EH (cell line): ENCODE measurements around the gene TNFAIP6.
A peak's percentile ranks its signal among the peaks of the same experiment; 100 is the strongest.
"Not testable (repeated sequence)": the region's sequence is repeated elsewhere in the genome, so short reads cannot be mapped to it uniquely, and the experiment has no call there.

Source experiments
- DNase-seq: peaks from one replicate; pipeline ENCODE4 v3.0.0-alpha.2; 2015; ENCODE audit warnings: low read depth

The TNFAIP6 gene

GRCh38 chr2:151357359-151357758 lies at the start of gene TNFAIP6:
Gene TNFAIP6, plus strand, starts transcription at chr2:151357592. Its CDS starts 75 bp downstream, at chr2:151357667.
- peak; percentile 94 for DNase-seq

- DNase-seq: not testable (repeated sequence)
Observed at GRCh38 chr2:151310313-151310712, 47.1 kb upstream of the TNFAIP6 start.

- not testable (repeated sequence) for DNase-seq
Observed at GRCh38 chr2:151312440-151312839, 45.0 kb upstream of the TNFAIP6 start.

- DNase-seq: peak; percentile 30
Observed at GRCh38 chr2:151315381-151315903, 42.0 kb upstream of the TNFAIP6 start.

GRCh38 chr2:151325581-151326095 lies 31.8 kb upstream of the TNFAIP6 start:
- no peak for DNase-seq

GRCh38 chr2:151326554-151326953 lies 30.8 kb upstream of the TNFAIP6 start:
- no peak for DNase-seq

GRCh38 chr2:151329998-151330397 lies 27.4 kb upstream of the TNFAIP6 start:
- DNase-seq: no peak

- DNase-seq: no peak
Observed at GRCh38 chr2:151333083-151333482, 24.3 kb upstream of the TNFAIP6 start.

- peak; percentile 96 for DNase-seq
Observed at GRCh38 chr2:151334082-151334815, 23.1 kb upstream of the TNFAIP6 start.

- DNase-seq: no peak
Observed at GRCh38 chr2:151336863-151337371, 20.5 kb upstream of the TNFAIP6 start.

- peak; percentile 34 for DNase-seq
Observed at GRCh38 chr2:151337643-151338042, 19.7 kb upstream of the TNFAIP6 start.

- no peak for DNase-seq
Observed at GRCh38 chr2:151338115-151338514, 19.3 kb upstream of the TNFAIP6 start.

GRCh38 chr2:151343073-151343472 lies 14.3 kb upstream of the TNFAIP6 start:
- no peak for DNase-seq

- peak; percentile 39 for DNase-seq
Observed at GRCh38 chr2:151344191-151344590, 13.2 kb upstream of the TNFAIP6 start.

- DNase-seq: no peak
Observed at GRCh38 chr2:151344906-151345305, 12.5 kb upstream of the TNFAIP6 start.

- no peak for DNase-seq
Observed at GRCh38 chr2:151347294-151347693, 10.1 kb upstream of the TNFAIP6 start.

GRCh38 chr2:151347906-151348305 lies 9.5 kb upstream of the TNFAIP6 start:
- DNase-seq: no peak

GRCh38 chr2:151350579-151351195 lies 6.7 kb upstream of the TNFAIP6 start:
- peak; percentile 57 for DNase-seq

GRCh38 chr2:151353995-151354394 lies 3.4 kb upstream of the TNFAIP6 start:
- no peak for DNase-seq

GRCh38 chr2:151354807-151355206 lies 2.6 kb upstream of the TNFAIP6 start:
- DNase-seq: no peak

GRCh38 chr2:151358166-151358970 lies 976 bp downstream of the TNFAIP6 start:
- no peak for DNase-seq
